ENCODE data around the gene F12.

F12 gene

GRCh38 chr5:177409043-177409801 is at the start of gene F12:
TSS of gene F12 (minus strand) at chr5:177409564. CDS start at chr5:177409527, 37 bp downstream.
- no peak for DNase-seq (ENCODE audit: low read depth)

- DNase-seq (ENCODE audit: low read depth): no peak
Observed at GRCh38 chr5:177458912-177459350, 49.6 kb upstream of the F12 start.

- no peak for DNase-seq (ENCODE audit: low read depth)
Observed at GRCh38 chr5:177457852-177458681, 48.7 kb upstream of the F12 start.

- DNase-seq (ENCODE audit: low read depth): no peak
Observed at GRCh38 chr5:177456976-177457851, 47.9 kb upstream of the F12 start.

GRCh38 chr5:177456591-177456964 is 47.2 kb upstream of the F12 start:
- no peak for DNase-seq (ENCODE audit: low read depth)

- peak; percentile 89 for DNase-seq (ENCODE audit: low read depth)
Observed at GRCh38 chr5:177455661-177456590, 46.6 kb upstream of the F12 start.

- peak; percentile 85 for DNase-seq (ENCODE audit: low read depth)
Observed at GRCh38 chr5:177455036-177455660, 45.8 kb upstream of the F12 start.

- peak; percentile 92 for DNase-seq (ENCODE audit: low read depth)
Observed at GRCh38 chr5:177454397-177455035, 45.2 kb upstream of the F12 start.

GRCh38 chr5:177453852-177454396 is 44.6 kb upstream of the F12 start:
- no peak for DNase-seq (ENCODE audit: low read depth)

- DNase-seq (ENCODE audit: low read depth): no peak
Observed at GRCh38 chr5:177452688-177453638, 43.6 kb upstream of the F12 start.

GRCh38 chr5:177450667-177451424 is 41.5 kb upstream of the F12 start:
- DNase-seq (ENCODE audit: low read depth): no peak

- DNase-seq (ENCODE audit: low read depth): no peak
Observed at GRCh38 chr5:177449140-177450061, 40.0 kb upstream of the F12 start.

- DNase-seq (ENCODE audit: low read depth): no peak
Observed at GRCh38 chr5:177448244-177448950, 39.0 kb upstream of the F12 start.

GRCh38 chr5:177447611-177448243 is 38.4 kb upstream of the F12 start:
- DNase-seq (ENCODE audit: low read depth): no peak

GRCh38 chr5:177447066-177447610 is 37.8 kb upstream of the F12 start:
- peak; percentile 55 for DNase-seq (ENCODE audit: low read depth)
